ENCODE measurements around the gene CLCN4. TPM values are rescaled to one million over a fixed set of nuclear protein-coding genes. Genes with fewer than 3 reads are reported as not detected.

The CLCN4 gene
- total RNA-seq, 1 experiment from 2014 or later = 3.1 TPM

- no peaks in the 10 kb centered on the region for H3K9me2 ChIP-seq (ENCODE audit: insufficient read depth)
- DNase-seq = no peak
- H3K4me3 ChIP-seq = no peak overlapping the region
- ChIA-PET POLR2A (ENCODE audit: unreplicated experiment) (no interaction called here), CTCF (no interaction called here)
- intact Hi-C loops (cut with micrococcal nuclease; ENCODE audit: unreplicated experiment) = no loop called here
- H2AFZ ChIP-seq = no peak overlapping the region
- H3K27me3 ChIP-seq (ENCODE audit: insufficient read depth, low read depth) = no peaks in the 10 kb centered on the region
- TF ChIP-seq EZH2 (IDR thresholded peaks at IDR 0.05; ENCODE audit: low read depth) (no peak), CTCF (conservative IDR thresholded peaks at IDR 0.05) (no peak)
- H3K9me3 ChIP-seq (ENCODE audit: insufficient read depth, low read depth) = no peaks in the 10 kb centered on the region
- no peaks in the 10 kb centered on the region for H3F3A ChIP-seq (ENCODE audit: insufficient read depth, low read depth)
- no peaks in the 10 kb centered on the region for H3K36me3 ChIP-seq (ENCODE audit: low read depth)
- no TSS peak for BruUV-seq (replicated peaks)
- H3K27ac ChIP-seq = no peak overlapping the region
- no peaks in the 10 kb centered on the region for H3K4me1 ChIP-seq (replicated peaks; ENCODE audit: insufficient read depth)
- H3K79me2 ChIP-seq (ENCODE audit: low read depth) = no peaks in the 10 kb centered on the region
- no peak overlapping the region for H3K4me2 ChIP-seq
- no peaks in the 10 kb centered on the region for H4K20me1 ChIP-seq (ENCODE audit: insufficient read depth)
These were observed 74.7 kb downstream of the CLCN4 start for GRCh38 chrX:10231461-10231860.

GRCh38 chrX:10233173-10233572 is 76.4 kb downstream of the CLCN4 start:
- ChIA-PET POLR2A (ENCODE audit: unreplicated experiment) (no interaction called here), CTCF (no interaction called here)
- no peak for TF ChIP-seq CTCF (conservative IDR thresholded peaks at IDR 0.05)
- no peak for TF ChIP-seq EZH2 (IDR thresholded peaks at IDR 0.05; ENCODE audit: low read depth)
- Histone ChIP-seq H3K4me3 (no peak overlapping the region), H3K9me3 (ENCODE audit: insufficient read depth, low read depth) (no peaks in the 10 kb centered on the region), H3K9me2 (ENCODE audit: insufficient read depth) (no peaks in the 10 kb centered on the region), H3K27me3 (ENCODE audit: insufficient read depth, low read depth) (no peaks in the 10 kb centered on the region), H3K4me1 (replicated peaks; ENCODE audit: insufficient read depth) (no peaks in the 10 kb centered on the region), H3K79me2 (ENCODE audit: low read depth) (no peaks in the 10 kb centered on the region), H4K20me1 (ENCODE audit: insufficient read depth) (no peaks in the 10 kb centered on the region), H3F3A (ENCODE audit: insufficient read depth, low read depth) (no peaks in the 10 kb centered on the region), H3K27ac (no peak overlapping the region), H3K4me2 (no peak overlapping the region), H2AFZ (no peak overlapping the region), H3K36me3 (ENCODE audit: low read depth) (no peaks in the 10 kb centered on the region)
- BruUV-seq (replicated peaks) = no TSS peak
- DNase-seq = no peak
- intact Hi-C loops (cut with micrococcal nuclease; ENCODE audit: unreplicated experiment) = no loop called here

- BruUV-seq (replicated peaks) = no TSS peak
- no peak for DNase-seq
- no peak overlapping the region for H3K4me3 ChIP-seq
These were observed 76.9 kb downstream of the CLCN4 start for GRCh38 chrX:10233696-10234095.

More at GRCh38 chrX:10233696-10234095, 76.9 kb downstream of the CLCN4 start:
- Histone ChIP-seq H3K36me3 (ENCODE audit: low read depth) (no peaks in the 10 kb centered on the region), H3K9me2 (ENCODE audit: insufficient read depth) (no peaks in the 10 kb centered on the region), H3K9me3 (ENCODE audit: insufficient read depth, low read depth) (no peaks in the 10 kb centered on the region), H4K20me1 (ENCODE audit: insufficient read depth) (no peaks in the 10 kb centered on the region), H3K4me2 (no peak overlapping the region), H3K27me3 (ENCODE audit: insufficient read depth, low read depth) (no peaks in the 10 kb centered on the region), H3K4me1 (replicated peaks; ENCODE audit: insufficient read depth) (no peaks in the 10 kb centered on the region), H3F3A (ENCODE audit: insufficient read depth, low read depth) (no peaks in the 10 kb centered on the region), H2AFZ (no peak overlapping the region), H3K79me2 (ENCODE audit: low read depth) (no peaks in the 10 kb centered on the region), H3K27ac (no peak overlapping the region)
- TF ChIP-seq EZH2 (IDR thresholded peaks at IDR 0.05; ENCODE audit: low read depth) (no peak), CTCF (conservative IDR thresholded peaks at IDR 0.05) (no peak)
- intact Hi-C loops (cut with micrococcal nuclease; ENCODE audit: unreplicated experiment) = no loop called here
- ChIA-PET CTCF (no interaction called here), POLR2A (ENCODE audit: unreplicated experiment) (no interaction called here)
